Stimulated activated CD8-positive, alpha-beta memory T cell treated with anti-CD3 and anti-CD28 coated beads, Interleukin-12 subunit alpha, Interleukin-12 subunit beta, amount 100 ng/mL, for 24 hours (primary cell): ENCODE results near the gene KCNQ1OT1.

ENCODE experiments used
- DNase-seq: peaks from one replicate; pipeline ENCODE4 v3.0.0-alpha.2; 2020; ENCODE audit errors: extremely low read depth

Gene KCNQ1OT1

DNA sequence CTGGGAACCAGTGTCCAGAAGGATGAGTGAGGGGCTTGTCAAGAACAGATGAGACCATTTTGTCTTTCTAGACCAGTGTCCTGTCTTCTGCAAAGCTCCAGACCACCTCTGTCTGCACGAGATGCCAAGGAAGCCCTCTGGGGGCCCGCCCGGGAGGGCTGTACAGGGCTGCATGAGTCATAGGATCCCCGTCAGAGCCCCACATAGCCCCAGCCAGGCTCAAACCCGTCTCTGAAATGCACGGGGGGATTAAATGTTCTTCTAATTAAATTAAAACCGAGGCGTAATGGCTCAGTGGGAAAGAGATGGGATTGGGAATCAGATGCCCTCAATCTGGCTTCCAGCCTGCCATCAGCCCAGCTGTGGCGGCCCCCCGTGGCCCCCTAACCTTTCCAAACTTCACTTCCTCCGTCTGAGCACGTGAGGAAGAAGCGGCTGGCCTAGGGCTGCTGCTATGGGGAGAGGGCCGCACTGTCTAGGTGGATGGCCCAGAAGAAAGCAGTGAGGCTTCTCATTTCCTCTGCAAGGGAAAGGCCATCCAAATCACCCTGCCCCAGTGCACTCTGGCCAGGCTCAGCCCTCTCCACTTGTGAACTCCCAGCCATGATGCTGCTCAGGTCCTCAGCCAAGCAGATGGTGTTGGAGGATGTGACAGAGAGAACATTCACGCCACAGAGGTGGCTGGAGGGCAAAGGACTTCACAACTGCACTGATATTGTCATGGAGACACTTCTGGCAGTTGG is 32.8 kb downstream of the KCNQ1OT1 start:
- no peak for DNase-seq

DNA sequence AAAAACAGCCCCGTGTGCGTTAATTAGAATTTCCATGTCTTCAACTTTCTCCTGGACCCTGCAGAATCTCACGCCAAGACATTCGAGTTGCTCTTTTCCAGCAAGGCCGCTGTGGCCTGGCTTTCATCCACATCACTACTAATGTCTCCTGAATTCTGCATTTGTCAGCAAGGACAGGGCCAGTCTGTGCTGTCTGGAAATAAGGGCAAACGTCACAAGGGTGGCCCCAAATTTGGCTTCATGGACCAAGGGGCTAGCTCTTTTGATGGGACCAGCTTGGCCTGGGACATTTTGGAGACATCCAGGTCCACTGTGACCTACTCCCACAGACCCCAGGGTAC is 33.4 kb downstream of the KCNQ1OT1 start:
- no peak for DNase-seq

DNA sequence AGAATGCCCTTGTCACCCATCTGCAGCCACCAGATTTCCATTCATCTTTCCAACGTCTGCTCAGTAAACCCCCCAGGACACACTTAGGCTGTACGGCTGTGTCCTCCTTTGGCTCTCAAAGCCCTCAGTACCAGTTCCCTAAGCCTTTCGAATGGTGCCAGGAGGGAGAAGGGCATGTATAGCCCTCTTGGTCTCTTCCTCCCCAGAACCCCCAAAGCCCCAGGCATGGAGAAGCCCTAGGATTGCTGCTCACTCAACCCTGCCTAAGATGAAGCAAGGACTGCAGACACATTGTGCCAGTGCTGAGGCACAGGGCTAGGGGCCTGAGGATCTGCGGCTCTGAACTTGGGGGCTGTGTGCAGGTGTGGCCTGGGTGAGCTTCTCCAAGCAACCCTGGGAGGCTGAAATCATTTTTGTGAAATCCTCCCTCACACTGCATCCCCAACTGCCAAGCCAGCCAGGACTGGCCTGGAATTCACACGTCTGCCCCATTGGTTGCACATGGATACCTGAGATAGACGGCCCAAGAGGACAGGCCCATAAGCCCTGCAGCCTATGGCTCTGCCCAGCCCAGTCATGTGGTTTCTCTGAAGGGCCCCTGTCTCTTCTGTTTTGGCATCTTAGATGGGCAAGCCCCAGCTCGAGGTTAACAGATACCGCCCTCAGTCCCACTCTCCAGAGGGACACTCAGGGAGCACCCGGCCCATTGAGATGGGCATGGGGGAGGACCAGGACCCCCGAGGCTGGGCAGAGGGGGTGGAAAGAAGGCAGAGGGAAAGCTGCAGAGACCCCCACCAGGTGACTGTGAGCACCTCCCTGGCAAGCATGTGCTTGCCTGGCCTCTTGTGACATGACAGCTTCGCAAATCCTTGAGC is 34.0 kb downstream of the KCNQ1OT1 start:
- no peak for DNase-seq

DNA sequence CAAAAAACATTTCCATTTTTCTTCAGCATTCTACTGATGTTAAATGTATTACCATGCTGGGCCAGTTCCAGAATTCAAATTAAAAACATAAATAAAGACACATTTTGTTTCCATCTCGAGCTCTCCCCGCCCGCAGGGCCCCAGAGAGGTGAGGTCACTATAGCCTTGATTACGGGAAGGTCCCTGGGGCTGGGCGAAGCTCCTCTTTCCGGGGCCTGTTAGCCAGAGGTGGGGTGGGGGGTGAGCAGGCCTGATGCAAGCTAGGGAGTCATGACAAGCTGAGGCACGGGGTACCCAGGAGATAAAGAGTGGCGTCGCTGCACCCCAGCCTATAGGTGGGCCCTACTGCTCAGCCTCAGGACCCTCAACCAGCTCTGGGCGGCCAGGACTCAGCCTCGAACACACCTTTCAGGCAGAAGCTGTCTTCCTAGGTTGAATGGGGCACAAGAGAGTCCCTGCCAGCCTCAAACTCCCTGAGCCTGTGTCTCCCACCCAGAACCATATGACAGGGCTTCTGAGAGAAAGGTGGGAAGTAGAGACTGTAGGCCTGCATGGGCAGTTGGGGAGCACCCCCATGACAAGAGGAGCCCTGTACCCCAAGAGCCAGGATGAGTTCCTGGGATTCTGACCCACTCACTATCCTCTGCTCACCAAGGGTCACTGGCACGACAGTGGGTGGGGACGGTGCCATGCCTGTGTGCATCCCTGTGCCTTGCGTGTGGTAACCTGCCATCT is 34.8 kb downstream of the KCNQ1OT1 start:
- DNase-seq, result no peak

DNA sequence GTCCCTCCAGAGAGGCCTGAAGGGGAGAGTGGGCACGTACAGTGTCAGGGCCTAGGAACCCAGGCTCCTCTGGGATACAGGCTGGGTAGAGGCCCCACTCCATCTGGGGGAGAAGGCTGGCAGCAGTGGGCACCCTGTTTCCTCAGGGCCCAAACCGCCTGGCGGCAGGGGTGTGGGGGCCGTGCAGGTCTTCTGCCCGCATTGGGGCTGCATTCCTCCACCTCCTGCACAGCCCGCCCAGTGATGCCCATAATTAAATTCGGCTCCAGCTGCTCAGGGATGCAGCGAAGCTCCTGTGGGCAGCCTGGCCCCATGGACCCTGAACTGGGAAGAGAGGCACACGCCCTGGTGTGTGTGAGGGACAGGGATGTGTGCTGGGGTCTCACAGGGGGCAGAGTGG is 35.4 kb downstream of the KCNQ1OT1 start:
- no peak for DNase-seq

DNA sequence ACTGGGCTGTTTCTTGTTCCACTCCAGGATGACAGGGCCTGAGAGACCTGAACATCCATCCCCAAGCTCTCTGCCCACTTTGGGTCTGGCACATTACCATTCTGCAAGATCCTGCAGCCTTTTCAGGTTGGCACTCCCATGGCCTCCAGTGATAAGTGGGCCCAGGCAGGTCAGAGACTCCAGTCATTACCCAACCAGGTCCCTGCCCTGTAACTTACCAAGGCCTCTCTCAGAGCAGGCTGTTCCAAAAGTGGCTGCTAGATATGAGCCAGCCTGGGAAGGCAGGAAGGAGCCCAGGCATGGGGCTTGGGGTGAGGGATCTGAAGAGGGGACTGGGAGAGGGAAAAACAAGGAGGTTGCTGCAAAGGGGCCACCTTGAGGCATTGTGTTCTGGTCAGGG is 35.9 kb downstream of the KCNQ1OT1 start:
- no peak for DNase-seq

DNA sequence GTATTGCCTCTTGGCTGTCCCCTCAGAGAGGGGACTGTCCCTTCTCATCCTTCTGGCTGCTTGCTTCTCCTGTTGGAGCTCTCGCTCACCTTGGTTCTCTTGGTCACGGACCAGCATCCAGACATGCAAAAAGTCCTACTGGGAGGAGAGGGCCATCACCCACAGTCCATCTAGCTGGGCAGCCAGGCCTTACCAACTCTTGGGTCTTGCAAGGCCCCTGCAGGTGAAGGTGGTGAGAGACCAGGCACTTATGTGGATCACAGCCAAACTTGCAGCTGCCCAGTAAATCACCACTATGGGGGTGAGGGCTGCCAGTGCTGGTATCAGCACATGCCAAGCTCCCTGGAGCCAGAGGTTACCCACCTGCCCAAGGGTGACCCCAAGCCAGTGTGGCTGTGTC is 36.3 kb downstream of the KCNQ1OT1 start:
- DNase-seq, result no peak

DNA sequence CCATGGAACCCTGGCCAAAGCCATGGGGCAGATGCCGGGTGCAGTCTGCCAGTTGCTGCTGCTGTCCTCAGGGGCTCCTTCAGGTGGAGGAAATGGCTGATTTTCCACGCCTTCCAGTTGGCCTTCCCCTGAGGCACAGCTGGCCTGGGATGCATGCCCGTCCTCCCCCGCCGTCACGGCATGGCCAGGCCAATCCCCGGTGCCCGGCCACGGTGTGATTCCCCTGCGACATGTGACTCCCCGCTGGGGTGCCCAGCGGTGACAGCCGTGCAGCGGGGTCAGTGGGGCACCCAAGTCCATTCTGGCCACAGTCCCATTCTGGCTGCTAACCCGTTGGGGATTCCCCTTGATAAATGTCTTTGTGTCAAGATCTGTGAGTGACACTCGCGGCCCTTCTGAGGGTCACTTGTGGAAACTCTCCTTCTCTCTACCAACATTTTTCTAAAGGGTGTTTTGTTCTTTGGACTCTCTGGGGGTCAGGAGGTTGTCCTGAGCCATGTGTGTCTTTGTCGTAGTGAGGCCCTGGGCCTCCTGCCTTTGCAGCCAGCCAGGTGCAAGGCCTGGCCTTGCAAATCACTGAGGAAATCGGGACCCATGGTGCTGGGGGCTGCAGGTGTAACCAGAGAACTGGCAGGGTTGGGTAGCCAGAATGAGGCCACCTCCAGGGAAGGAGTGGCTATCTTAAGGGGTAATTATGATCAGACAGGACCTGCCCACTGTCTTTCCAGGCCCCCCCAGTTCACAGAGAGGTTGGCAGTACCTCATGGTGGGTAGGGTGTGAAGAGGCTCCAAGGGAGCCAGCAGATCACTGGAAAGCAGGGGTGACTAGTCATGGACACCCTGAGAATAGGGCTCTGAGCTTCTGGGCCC is 37.1 kb downstream of the KCNQ1OT1 start:
- DNase-seq, result no peak

DNA sequence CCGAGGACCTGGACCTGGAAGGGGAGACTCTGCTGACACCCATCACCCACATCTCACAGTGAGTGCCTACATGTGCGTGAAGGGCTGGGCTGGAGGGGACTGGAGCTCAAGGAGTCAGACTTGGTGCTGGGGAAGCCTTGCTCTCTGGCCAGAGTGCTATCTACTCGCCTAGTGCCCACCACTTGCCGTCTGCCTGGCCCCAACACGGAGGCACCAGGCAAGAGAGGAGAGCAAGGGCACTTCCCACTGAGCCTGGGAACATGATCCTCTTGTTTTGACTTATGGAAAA is 37.8 kb downstream of the KCNQ1OT1 start:
- no peak for DNase-seq

DNA sequence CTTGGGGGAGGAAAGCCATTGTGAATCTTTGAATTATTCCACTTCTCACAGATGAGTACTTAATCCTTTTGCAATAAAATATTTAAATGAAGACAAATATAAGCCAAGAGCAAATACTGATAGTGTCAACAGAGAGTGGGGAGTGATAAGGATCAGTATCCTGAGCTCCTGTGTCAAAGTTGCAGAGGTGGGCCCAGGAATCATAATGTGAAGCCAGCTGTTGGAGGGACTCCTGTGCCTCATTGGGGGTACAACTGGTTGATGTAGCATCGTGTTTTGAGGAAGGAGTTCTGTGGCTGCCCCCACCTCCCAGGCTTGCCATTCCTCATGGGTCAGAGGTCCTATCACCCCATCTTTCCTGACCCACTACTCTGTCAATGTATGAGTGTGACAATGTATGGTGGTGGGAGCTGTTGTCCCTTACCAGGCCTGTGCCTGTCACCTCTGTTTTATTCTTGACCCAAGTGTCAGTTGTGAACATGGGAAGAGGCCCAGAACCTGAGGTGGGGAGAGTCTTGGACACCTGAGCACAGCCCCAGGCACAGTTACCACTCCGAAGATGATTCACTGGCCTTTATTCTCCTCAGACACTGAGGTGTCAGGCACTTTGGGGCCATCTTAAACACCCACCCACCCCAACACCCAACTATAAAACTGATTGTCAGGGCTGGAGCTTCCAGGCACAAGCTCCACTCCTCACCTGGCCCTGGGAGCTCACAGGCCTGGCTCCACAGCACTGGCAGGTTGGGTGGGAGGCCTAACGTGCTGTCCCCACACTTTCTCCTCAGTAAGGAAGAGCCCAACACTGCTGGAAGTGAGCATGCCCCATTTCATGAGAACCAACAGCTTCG is 38.4 kb downstream of the KCNQ1OT1 start:
- no peak for DNase-seq

DNA sequence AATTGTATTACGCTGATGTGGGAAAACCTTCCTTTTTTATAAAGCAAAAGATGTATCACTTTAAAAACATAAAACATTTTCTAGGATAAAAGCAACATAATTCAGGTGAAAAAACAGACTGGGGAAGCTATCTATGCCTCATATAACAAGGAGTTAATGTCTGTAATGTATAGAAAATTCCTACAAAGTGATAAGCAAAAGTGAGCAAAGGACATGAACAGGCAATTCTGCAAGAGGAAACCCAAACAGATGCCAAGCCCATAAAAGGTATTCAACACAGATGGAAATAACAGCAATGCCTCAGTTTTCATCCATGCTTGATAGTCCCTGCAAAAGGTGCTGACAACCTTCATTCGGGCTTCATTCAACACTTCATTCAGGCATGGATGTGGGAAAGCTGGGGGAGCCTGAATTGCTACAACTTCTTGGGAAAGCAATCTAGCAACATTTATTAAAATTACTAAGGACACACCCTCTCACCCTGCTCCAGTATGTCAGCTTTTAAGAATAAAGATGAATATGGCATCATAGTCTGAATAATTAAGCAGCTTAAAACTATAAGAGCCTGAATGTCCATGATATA is 39.3 kb downstream of the KCNQ1OT1 start:
- no peak for DNase-seq

DNA sequence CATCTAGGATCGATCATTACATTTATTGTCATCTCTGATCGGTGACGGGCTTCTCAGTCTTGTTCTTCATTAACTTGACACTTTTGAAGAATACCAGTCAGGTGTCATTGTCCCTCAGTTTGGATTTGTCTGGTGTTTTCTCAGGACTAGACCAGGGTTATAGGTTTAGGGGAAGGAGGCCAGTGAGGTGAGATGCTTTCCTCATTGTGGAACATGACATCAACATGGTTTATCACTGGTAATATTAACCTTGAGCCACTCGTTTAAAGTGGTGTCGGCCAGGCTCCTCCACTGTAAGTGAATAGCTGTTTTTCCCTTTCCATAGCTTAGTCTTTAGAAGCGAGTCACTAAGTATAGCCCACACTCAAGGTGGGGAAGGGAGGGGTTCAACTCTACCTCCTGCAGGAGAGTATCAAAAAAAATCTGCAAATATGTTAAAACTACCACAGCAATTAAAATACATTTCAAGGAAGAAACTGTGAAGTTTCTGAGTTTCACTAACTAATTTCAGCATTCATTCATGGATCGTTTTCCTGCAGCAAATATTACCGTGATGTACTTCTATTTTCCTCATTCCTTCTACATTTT is 42.0 kb downstream of the KCNQ1OT1 start:
- no peak for DNase-seq

DNA sequence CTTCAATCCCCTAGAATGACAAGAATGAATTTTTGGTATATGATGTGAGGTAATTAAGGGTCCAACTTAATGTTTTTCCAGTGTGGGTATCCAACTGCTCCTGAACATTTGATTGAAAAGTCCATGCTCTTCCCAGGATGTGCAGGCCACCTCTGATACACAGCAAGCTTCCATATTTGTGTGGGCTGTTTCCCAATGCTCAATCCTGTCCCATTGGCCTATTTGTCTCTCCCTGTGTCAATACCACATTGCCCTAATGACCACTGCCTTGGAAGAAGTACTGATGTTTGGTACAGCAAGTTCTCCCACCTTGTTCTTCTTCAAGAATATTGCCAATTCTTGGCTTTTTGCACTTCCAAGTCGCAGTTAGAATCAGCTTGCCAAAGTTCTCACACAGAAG is 42.9 kb downstream of the KCNQ1OT1 start:
- no peak for DNase-seq

DNA sequence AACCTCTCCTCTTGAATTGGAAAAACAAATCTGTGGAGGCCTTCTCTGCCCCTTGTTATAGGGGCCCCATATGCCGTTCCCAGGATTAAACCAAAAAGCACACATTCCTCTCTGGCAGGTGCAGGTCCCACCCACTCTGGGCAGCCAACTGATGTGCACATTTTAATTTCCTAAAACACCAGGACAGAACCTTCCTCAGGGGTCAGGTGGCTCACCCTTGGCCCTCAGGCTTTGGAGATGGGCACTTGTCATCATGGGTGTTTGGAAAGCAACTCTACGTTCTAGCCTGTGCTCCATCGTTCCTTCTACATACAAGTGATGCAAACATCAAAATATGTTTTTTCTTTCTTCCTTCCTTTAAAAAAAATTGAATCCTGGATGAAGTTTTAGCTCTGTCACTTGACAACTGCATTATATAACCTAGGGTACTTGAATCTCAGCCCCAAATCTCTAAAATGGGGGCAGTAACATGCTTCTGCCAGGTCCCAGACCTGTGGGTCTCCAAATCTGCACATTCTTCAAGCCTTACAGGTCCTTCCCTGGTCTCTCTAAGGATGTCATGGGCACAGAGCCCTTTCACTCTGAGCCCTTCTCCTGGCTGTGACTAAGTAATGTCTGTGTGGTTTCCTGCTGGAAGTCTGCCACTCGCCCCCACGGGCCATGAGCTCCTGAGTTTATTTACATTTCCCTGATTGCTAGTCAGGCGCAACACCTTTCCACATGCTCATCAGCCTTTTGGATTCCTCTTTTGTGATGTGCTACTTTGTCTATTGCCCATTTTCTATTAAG is 43.8 kb downstream of the KCNQ1OT1 start:
- DNase-seq, result no peak

DNA sequence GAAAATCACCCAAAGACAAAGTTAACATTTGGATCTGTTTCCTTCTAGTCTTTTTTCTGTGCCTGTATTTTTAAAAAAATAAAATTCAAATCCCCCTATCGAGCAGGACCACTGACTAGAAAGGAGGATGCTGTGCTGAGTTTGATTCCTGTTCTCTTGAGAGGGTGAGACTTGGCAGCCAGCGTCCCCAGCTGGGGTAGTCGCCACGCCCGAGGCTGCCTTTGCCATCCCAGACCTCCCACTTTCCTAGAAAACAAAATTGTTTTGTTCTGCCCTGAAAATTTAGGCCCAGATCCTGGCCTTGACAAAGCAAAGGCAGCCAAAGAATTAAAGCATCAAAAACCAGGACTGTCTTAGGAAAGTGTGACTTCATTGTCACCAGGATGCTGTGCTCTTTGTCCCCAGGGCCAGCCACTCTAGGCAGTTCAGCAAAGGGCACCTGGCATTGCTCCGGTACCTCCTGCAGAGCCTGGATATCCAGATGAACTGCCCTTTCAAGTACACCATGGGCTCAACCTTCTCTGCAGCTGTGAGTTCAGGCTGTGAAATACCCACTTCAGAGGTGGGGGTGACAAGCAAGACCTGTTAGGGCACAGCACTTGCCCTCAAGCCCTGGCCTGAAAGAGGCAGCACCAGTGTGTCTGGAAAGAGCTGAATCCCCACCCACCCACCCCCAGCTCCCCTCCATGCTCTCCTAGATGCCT is 44.6 kb downstream of the KCNQ1OT1 start:
- no peak for DNase-seq

DNA sequence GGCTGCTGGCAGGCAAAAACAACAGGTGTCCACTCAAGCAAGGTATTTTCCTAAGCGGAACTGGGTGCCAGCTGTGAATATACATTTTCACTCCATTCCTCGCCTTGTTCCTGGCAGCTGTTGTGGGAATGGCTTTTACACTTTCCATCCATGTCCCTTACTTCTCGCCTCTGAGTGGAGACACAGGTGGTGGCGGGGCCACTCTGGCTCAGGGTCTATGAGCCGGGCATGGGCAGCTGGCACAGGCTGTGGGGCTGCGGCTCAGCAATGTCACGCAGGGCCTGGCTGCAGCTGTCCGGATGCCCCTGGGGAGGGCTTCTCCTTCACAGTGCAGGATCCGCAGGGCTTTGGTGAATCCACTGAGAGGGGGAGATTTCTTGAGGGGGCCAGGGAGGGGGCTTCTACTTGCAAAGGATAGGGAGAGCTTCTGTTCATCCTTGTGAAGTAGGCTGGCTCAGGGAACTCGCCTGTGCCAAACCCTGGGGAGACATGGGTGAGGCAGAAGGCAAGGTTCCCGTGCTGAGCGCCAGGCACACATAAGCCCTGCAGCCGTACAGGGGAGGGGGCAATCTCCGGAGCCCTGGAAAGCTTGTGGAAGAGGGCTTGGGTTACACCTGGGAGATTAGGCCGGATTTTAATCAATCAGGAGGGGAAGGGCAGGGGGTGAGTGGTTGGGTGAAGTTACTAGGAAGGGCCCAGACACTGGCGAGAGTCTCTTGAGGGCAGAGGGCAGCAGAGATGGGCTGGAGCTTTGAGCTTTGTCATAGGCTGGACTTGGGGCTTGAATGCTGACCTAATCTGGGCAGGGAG is 45.7 kb downstream of the KCNQ1OT1 start:
- no peak for DNase-seq

DNA sequence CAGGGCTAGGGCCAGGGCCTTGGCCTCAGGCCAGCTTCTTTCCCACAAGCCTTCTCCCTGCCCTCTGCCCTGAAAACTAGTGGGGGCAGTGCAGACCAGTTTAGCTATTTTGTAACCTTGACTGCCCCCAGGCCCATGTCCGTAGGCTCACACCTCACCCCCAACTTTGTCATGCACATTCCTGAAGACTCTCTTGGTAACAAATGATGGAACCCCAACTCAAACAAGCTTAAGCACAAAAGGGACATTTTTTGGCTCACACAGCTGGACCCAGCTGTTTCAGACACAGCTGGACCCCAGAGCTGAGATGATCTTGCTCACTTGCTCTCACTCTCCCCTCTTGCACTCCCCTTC is 46.6 kb downstream of the KCNQ1OT1 start:
- DNase-seq, result no peak
